Measurements from ENCODE around the gene PLPP3.

Gene PLPP3

GRCh38 chr1:56535362-56535761 lies 44.0 kb downstream of the PLPP3 start:
- H3K27me3 ChIP-seq (ENCODE audit: control insufficient read depth, insufficient read depth, low read length), result no peaks in the 10 kb centered on the region
- peak overlapping the region; percentile 50 for H3K9ac ChIP-seq (ENCODE audit: low read depth, low read length)
- H3K9me3 ChIP-seq (ENCODE audit: control insufficient read depth, insufficient read depth, low read length), result no peaks in the 10 kb centered on the region
- H3K27ac ChIP-seq (ENCODE audit: low read depth, low read length), result peak overlapping the region; percentile 96
- peaks cover 90% of the 10 kb centered on the region for H3K4me1 ChIP-seq (ENCODE audit: control insufficient read depth, insufficient read depth, low read length)
- peaks cover 48% of the 10 kb centered on the region for H3K36me3 ChIP-seq (ENCODE audit: control insufficient read depth, insufficient read depth, low read length)
- H3K4me3 ChIP-seq (ENCODE audit: low read depth, low read length), result 0 out of 2 replicates have a peak overlapping the region, but pooled peaks have one; percentile 14

GRCh38 chr1:56534130-56534651 lies 45.2 kb downstream of the PLPP3 start:
- Histone ChIP-seq H3K4me3 (ENCODE audit: low read depth, low read length) (no peak overlapping the region), H3K27me3 (ENCODE audit: control insufficient read depth, insufficient read depth, low read length) (no peaks in the 10 kb centered on the region), H3K9ac (ENCODE audit: low read depth, low read length) (peak overlapping the region; percentile 50; the same call in 1 of the 2 replicates), H3K4me1 (ENCODE audit: control insufficient read depth, insufficient read depth, low read length) (peaks cover 85% of the 10 kb centered on the region), H3K27ac (ENCODE audit: low read depth, low read length) (peak overlapping the region; percentile 96), H3K36me3 (ENCODE audit: control insufficient read depth, insufficient read depth, low read length) (peaks cover 60% of the 10 kb centered on the region), H3K9me3 (ENCODE audit: control insufficient read depth, insufficient read depth, low read length) (no peaks in the 10 kb centered on the region)

- no peak overlapping the region for H3K9ac ChIP-seq (ENCODE audit: low read depth, low read length)
- no peak overlapping the region for H3K4me3 ChIP-seq (ENCODE audit: low read depth, low read length)
- H3K27me3 ChIP-seq (ENCODE audit: control insufficient read depth, insufficient read depth, low read length), result no peaks in the 10 kb centered on the region
- peaks cover 85% of the 10 kb centered on the region for H3K4me1 ChIP-seq (ENCODE audit: control insufficient read depth, insufficient read depth, low read length)
- H3K36me3 ChIP-seq (ENCODE audit: control insufficient read depth, insufficient read depth, low read length), result peaks cover 66% of the 10 kb centered on the region
- H3K9me3 ChIP-seq (ENCODE audit: control insufficient read depth, insufficient read depth, low read length), result no peaks in the 10 kb centered on the region
- H3K27ac ChIP-seq (ENCODE audit: low read depth, low read length), result no peak overlapping the region
Measured at GRCh38 chr1:56533621-56534020, 45.7 kb downstream of the PLPP3 start.

- H3K36me3 ChIP-seq (ENCODE audit: control insufficient read depth, insufficient read depth, low read length), result peaks cover 66% of the 10 kb centered on the region
- no peaks in the 10 kb centered on the region for H3K9me3 ChIP-seq (ENCODE audit: control insufficient read depth, insufficient read depth, low read length)
- H3K27me3 ChIP-seq (ENCODE audit: control insufficient read depth, insufficient read depth, low read length), result no peaks in the 10 kb centered on the region
- H3K4me1 ChIP-seq (ENCODE audit: control insufficient read depth, insufficient read depth, low read length), result peaks cover 86% of the 10 kb centered on the region
- H3K4me3 ChIP-seq (ENCODE audit: low read depth, low read length), result no peak overlapping the region
- no peak overlapping the region for H3K27ac ChIP-seq (ENCODE audit: low read depth, low read length)
- H3K9ac ChIP-seq (ENCODE audit: low read depth, low read length), result no peak overlapping the region
Measured at GRCh38 chr1:56533197-56533596, 46.2 kb downstream of the PLPP3 start.

GRCh38 chr1:56532350-56532683 lies 47.0 kb downstream of the PLPP3 start:
- Histone ChIP-seq H3K27me3 (ENCODE audit: control insufficient read depth, insufficient read depth, low read length) (no peaks in the 10 kb centered on the region), H3K9ac (ENCODE audit: low read depth, low read length) (no peak overlapping the region), H3K9me3 (ENCODE audit: control insufficient read depth, insufficient read depth, low read length) (no peaks in the 10 kb centered on the region), H3K27ac (ENCODE audit: low read depth, low read length) (no peak overlapping the region), H3K36me3 (ENCODE audit: control insufficient read depth, insufficient read depth, low read length) (peaks cover 66% of the 10 kb centered on the region), H3K4me3 (ENCODE audit: low read depth, low read length) (no peak overlapping the region), H3K4me1 (ENCODE audit: control insufficient read depth, insufficient read depth, low read length) (peaks cover 86% of the 10 kb centered on the region)

- H3K4me1 ChIP-seq (ENCODE audit: control insufficient read depth, insufficient read depth, low read length), result peaks cover 86% of the 10 kb centered on the region
- H3K27ac ChIP-seq (ENCODE audit: low read depth, low read length), result no peak overlapping the region
- no peak overlapping the region for H3K9ac ChIP-seq (ENCODE audit: low read depth, low read length)
- H3K9me3 ChIP-seq (ENCODE audit: control insufficient read depth, insufficient read depth, low read length), result no peaks in the 10 kb centered on the region
- H3K27me3 ChIP-seq (ENCODE audit: control insufficient read depth, insufficient read depth, low read length), result no peaks in the 10 kb centered on the region
- no peak overlapping the region; the same call in 1 of the 2 replicates for H3K4me3 ChIP-seq (ENCODE audit: low read depth, low read length)
- H3K36me3 ChIP-seq (ENCODE audit: control insufficient read depth, insufficient read depth, low read length), result peaks cover 63% of the 10 kb centered on the region
Measured at GRCh38 chr1:56531624-56532349, 47.6 kb downstream of the PLPP3 start.

- Histone ChIP-seq H3K9ac (ENCODE audit: low read depth, low read length) (no peak overlapping the region), H3K36me3 (ENCODE audit: control insufficient read depth, insufficient read depth, low read length) (peaks cover 68% of the 10 kb centered on the region), H3K27me3 (ENCODE audit: control insufficient read depth, insufficient read depth, low read length) (no peaks in the 10 kb centered on the region), H3K27ac (ENCODE audit: low read depth, low read length) (no peak overlapping the region), H3K4me3 (ENCODE audit: low read depth, low read length) (no peak overlapping the region), H3K9me3 (ENCODE audit: control insufficient read depth, insufficient read depth, low read length) (no peaks in the 10 kb centered on the region), H3K4me1 (ENCODE audit: control insufficient read depth, insufficient read depth, low read length) (peaks cover 72% of the 10 kb centered on the region)
Measured at GRCh38 chr1:56529801-56530200, 49.6 kb downstream of the PLPP3 start.

GRCh38 chr1:56527548-56528302 lies 51.6 kb downstream of the PLPP3 start:
- H3K4me1 ChIP-seq (ENCODE audit: control insufficient read depth, insufficient read depth, low read length), result peaks cover 55% of the 10 kb centered on the region

GRCh38 chr1:56526571-56527174 lies 52.7 kb downstream of the PLPP3 start:
- peaks cover 45% of the 10 kb centered on the region for H3K4me1 ChIP-seq (ENCODE audit: control insufficient read depth, insufficient read depth, low read length)
- H3K36me3 ChIP-seq (ENCODE audit: control insufficient read depth, insufficient read depth, low read length), result peaks cover 68% of the 10 kb centered on the region
- no peaks in the 10 kb centered on the region for H3K27me3 ChIP-seq (ENCODE audit: control insufficient read depth, insufficient read depth, low read length)
- H3K9ac ChIP-seq (ENCODE audit: low read depth, low read length), result no peak overlapping the region
- H3K9me3 ChIP-seq (ENCODE audit: control insufficient read depth, insufficient read depth, low read length), result no peaks in the 10 kb centered on the region
- no peak overlapping the region for H3K27ac ChIP-seq (ENCODE audit: low read depth, low read length)
- H3K4me3 ChIP-seq (ENCODE audit: low read depth, low read length), result no peak overlapping the region

More at GRCh38 chr1:56527548-56528302, 51.6 kb downstream of the PLPP3 start:
- no peaks in the 10 kb centered on the region for H3K9me3 ChIP-seq (ENCODE audit: control insufficient read depth, insufficient read depth, low read length)
- no peaks in the 10 kb centered on the region for H3K27me3 ChIP-seq (ENCODE audit: control insufficient read depth, insufficient read depth, low read length)
- peaks cover 68% of the 10 kb centered on the region for H3K36me3 ChIP-seq (ENCODE audit: control insufficient read depth, insufficient read depth, low read length)
- H3K27ac ChIP-seq (ENCODE audit: low read depth, low read length), result peak overlapping the region; percentile 38
- no peak overlapping the region for H3K9ac ChIP-seq (ENCODE audit: low read depth, low read length)
- 0 out of 2 replicates have a peak overlapping the region, but pooled peaks have one; percentile 8 for H3K4me3 ChIP-seq (ENCODE audit: low read depth, low read length)

- H3K27me3 ChIP-seq (ENCODE audit: control insufficient read depth, insufficient read depth, low read length), result no peaks in the 10 kb centered on the region
- no peak overlapping the region for H3K9ac ChIP-seq (ENCODE audit: low read depth, low read length)
- no peak overlapping the region for H3K4me3 ChIP-seq (ENCODE audit: low read depth, low read length)
- H3K36me3 ChIP-seq (ENCODE audit: control insufficient read depth, insufficient read depth, low read length), result peaks cover 77% of the 10 kb centered on the region
- no peak overlapping the region for H3K27ac ChIP-seq (ENCODE audit: low read depth, low read length)
- H3K4me1 ChIP-seq (ENCODE audit: control insufficient read depth, insufficient read depth, low read length), result peaks cover 34% of the 10 kb centered on the region
- H3K9me3 ChIP-seq (ENCODE audit: control insufficient read depth, insufficient read depth, low read length), result no peaks in the 10 kb centered on the region
Measured at GRCh38 chr1:56525489-56526041, 53.8 kb downstream of the PLPP3 start.
